Central memory CD4-positive, alpha-beta T cell (primary cell): Measurements from ENCODE around the gene CD47.

Source experiments
- DNase-seq: peaks from one replicate; pipeline ENCODE4 v3.0.0; 2022
- total RNA-seq, 3 experiments: gene quantifications; one replicate each; lab custom pipeline; 2026; lab: John Stamatoyannopoulos, UW

The CD47 gene
- 195 to 431 (median 418) reads per million in 3 experiments for total RNA-seq

DNA sequence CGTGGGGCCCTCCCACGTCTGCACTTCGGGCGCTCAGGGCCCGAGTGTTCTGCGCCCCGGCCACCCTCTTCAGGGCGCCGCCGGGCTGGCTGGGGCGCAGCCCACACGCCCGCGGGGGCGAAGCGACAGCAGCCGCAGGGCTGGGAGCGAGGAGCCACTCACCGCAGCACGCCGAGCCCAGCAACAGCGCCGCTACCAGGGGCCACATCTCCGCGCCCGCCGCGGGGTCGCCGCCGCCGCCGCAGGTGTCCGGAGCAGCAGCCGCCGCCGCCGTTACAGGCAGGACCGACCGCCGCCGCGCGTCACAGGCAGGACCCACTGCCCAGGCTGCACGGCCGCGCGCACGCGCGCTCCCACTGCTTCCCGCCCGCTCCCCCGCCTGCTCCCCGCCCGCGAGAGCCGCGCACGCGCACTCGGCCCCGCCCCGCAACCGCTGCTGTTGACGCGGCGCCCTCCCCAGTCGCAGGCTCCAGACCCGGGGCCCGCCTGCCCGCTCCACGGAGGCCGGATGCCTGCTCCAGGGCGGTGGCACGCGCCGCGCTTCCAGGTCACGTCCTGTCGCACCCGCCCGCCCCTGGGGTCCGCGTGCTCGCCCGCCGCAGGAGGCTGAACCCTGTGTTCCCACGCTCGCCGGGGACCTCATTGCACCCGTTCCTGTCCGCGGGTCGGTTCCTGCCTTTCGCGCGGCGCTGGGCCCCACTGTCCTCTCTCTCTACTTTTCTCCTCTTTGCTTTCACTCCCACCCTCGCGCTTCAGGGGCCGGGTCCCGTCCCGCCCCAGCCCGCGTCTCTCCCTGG lies at the start of gene CD47:
CD47 (minus strand) TSS at position 331 of the 797 bp plus-strand sequence; CDS start at position 208, 123 bp downstream.
- peak; percentile 98 for DNase-seq

DNA sequence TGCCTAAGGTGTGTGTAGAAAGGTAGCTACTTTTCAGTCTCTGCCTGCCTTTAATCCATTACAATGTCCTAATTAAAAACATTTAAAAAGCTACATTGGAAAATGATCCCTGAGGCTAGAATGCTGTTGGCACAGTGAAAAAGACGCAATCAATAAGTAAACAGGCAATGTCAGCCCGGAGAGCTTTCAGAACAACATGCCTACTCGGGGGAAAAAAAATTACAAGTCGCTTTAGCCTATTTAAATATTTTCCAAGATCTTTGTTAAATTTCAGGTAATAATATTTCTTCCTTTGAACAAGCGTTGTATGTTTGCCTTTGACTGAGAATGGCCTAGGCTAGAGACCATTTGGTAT lies 46.6 kb upstream of the CD47 start:
- DNase-seq = no peak

DNA sequence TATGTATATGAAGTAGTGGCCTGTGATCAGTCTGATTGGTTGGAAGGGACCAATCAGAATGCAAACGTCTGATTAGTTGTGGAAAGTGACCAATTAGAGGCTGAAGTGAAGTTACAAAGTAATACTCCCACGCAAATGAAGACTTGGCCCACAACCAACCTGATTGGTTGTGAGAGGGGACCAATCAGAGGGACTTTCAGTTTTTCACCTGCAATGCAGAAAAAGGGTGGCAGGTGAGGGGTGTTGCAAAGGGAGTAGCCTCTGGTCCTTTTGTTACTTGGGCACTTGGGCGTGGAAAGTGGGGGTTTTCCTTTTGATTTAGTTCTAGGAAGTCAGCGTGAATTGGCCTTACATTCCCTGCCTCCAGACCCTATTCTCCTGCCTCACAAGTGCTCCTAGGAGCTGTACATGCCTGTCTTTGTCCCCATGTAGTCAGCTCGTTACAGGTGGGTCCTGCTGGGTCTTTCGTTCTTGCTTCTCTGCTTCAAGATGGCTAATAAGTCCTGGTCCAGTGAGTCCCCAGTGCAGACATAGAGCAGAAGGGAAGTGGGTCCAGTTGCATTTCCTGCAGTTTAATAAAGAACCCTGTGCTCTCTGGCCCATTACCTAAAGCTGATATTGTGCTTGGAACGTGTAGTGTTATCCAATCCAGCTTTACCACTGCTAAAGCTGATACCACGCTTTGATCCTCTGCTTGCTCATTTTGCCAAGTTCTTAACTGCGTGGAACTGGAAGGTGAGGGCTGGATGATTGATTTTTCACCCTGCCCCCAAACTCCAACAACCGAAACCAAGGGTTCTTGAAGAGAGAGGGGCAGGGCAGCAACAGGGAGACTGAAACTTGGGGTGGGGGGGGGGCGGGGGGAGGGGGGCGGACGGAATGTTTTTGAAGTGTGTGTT lies 46.0 kb upstream of the CD47 start:
- no peak for DNase-seq

DNA sequence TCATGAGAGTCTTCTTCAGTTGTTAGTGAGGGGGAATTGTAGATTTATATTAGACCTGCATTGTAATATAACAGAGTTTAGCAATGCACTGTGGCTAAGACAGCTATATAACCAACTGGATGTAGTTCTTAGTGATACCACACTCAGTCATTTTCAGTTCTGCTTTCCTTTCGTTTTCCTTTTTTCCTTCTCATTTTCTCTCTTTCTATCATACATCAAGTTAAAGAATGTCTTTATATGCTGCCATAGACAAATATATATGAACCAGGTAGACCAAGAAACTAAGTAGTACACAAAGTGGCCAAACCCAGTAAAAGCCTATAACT lies 43.7 kb upstream of the CD47 start:
- DNase-seq = no peak

- DNase-seq = no peak
Measured at GRCh38 chr3:108133858-108134554, 43.2 kb upstream of the CD47 start.

DNA sequence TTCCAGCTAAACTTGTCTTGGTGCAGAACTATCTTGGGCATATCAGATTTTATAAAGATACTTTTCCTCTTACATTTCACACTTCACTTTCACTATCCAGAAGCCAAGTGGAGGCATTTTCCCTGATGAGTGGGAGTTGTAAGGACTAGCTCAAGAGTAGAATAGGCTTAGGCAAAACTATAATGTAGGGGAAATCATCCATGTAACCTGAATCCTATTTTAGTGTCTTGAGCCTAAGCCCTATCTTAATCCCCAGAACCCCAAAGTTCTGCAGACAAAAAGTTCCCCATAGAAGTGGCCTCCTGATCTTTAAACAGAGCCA lies 42.2 kb upstream of the CD47 start:
- DNase-seq = no peak

DNA sequence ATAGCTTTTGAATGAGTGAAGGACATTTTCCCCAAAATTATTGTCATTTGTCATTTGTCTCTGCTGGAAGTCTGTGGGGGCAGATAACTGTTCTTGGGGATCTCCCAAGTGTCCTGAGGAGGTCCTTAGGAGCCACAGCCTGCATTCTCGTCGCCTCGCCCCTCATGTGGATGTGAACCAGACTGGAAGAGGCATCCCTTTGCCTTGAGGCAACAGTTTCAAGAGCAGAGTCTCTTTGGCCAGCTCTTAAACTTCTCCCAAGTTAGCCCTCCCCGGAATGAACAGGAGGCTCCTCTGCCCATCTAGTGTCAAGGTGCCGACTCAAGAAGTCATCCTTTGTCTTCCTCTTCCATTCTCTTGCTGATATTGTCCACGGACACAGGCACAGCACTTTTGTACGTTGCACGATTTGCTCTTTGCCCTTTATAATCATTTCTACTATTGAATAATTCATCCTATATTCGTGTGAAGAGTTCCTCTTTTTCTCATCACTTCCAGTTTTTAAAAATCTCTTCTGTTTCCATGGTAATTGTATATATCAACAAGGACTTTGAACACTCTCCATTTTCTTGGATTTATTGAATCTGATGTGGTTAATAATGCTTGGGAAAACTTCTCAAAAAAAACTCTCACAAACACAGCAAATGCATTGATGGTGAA lies 40.8 kb upstream of the CD47 start:
- no peak for DNase-seq

DNA sequence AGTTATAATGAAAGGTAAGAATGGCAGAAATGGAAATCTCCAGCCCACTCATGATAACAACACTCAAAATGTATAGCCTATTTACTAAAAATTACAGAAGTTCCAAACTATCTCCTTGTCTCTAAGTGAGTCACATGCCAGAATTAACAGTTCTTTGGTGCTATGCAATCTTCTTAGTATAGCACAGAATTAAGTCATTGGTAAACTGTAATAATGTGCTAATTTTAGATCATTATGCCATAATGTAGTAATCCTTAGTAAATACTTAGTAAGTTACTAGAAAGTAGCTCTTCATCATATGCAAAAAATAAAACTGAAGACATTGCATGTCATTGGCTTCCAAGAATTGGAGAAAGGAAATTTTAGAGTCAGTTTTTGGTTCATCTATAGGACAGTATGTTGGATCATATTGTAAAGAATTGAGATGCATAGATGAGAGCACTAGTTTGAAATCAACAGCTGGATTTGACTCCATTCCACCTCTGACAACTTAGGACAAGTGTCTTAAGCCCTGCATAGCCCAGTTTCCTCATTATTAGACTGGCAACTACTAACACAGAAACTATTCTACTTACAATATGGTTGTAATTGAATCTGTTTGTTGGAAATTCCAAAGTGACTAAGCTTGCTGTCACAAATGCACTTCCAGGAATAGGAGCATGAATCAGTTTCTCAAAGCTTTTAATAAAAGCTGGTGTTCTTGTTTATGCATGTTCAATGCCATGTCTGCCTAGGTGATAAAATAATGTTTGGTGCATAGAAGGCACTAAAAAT lies 40.1 kb upstream of the CD47 start:
- DNase-seq = no peak

GRCh38 chr3:108130236-108130635 lies 39.4 kb upstream of the CD47 start:
- no peak for DNase-seq

- peak; percentile 79 for DNase-seq
Measured at GRCh38 chr3:108127301-108127988, 36.6 kb upstream of the CD47 start.

- no peak for DNase-seq
Measured at GRCh38 chr3:108126348-108126747, 35.5 kb upstream of the CD47 start.

GRCh38 chr3:108125550-108126071 lies 34.8 kb upstream of the CD47 start:
- peak; percentile 80 for DNase-seq

DNA sequence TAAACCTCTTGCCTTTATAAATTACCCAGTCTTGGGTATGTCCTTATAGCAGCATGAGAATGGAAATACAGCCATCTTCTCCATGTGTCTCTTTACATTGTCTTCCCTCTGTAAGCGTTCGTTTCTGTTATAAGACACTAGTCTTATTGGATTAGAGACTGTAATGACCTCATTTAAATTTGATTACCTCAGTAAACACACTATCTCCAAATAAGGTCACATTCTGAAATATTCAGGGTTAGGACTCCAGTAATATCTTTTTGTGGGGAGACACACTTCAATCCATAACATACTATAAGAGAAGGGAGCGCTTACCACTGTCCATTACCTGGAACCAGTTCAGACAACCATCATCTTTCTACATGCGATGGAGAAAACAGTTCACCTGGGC lies 34.3 kb upstream of the CD47 start:
- DNase-seq = no peak

DNA sequence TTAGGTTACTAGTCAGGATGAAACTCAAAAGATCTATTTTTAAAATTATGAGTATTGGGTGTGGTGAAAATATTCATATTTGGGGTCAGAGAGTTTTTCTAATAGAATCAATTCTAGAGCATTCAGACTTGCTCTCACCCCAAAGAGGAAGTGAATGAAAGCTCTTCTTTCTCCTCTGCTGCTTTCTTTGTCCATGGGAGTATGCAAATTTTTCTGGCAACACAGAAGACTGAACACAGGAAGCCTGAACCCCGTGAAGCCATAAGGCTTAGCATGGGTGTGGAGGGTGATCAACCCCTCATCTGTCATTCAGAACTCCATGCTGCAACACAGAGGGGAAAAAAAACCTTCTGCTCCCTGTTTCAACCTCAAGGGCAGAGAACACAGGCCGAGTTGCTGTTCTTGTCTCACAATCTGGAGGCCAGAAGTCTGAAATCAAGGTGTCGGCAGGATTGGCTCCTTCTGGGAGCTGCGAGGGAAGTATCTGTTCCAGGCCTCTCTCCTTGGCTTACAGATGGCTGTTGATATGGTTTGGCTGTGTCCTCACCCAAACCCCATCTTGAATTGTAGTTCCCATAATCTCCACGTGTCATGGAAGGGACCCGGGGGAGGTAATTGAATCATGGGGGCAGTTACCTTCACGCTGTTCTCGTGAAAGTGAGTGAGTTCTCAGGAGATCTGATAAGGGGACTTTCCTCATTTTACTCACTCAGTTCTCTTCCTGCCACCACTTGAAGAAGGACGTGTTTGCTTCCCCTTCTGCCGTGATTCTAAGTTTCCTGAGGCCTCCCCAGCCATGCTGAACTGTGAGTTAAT lies 33.7 kb upstream of the CD47 start:
- peak; percentile 79 for DNase-seq

DNA sequence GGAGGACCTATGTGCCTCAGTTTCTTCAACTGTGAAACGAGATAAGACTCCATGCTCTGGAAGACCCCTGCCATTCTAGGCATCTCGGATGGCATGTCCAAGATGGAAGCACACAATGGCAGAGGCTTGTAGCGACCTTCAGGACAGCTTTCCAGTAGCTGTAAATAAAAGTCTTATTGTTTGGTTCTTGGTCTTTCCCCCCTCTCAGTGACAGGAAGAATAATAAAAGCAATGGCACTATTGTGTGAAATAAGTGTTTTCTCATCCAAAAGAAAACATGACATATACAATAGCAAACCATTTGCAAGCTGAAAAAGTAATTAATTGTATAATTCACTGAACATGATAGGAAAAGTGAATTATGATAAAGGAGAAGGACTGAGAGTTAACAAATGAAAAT lies 32.5 kb upstream of the CD47 start:
- no peak for DNase-seq

DNA sequence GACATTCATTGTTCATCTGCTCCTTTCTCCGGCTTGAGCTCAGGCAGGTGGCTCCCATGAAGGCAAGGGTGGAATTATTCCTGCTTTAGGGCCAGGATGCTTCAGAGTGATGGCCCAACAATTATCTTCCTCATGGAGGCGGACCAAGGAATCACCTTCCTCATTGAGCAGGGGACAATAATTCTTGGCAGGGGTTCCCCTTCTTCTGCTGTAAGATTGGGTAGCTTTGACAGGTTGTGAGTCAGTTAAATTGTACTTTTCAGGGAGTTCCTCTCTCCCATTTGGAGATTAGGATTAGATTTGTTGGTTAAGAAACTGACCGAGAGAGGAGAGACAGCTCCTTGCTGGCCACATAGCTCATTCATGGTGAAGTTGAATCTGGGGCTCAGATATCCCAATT lies 31.4 kb upstream of the CD47 start:
- DNase-seq = no peak

DNA sequence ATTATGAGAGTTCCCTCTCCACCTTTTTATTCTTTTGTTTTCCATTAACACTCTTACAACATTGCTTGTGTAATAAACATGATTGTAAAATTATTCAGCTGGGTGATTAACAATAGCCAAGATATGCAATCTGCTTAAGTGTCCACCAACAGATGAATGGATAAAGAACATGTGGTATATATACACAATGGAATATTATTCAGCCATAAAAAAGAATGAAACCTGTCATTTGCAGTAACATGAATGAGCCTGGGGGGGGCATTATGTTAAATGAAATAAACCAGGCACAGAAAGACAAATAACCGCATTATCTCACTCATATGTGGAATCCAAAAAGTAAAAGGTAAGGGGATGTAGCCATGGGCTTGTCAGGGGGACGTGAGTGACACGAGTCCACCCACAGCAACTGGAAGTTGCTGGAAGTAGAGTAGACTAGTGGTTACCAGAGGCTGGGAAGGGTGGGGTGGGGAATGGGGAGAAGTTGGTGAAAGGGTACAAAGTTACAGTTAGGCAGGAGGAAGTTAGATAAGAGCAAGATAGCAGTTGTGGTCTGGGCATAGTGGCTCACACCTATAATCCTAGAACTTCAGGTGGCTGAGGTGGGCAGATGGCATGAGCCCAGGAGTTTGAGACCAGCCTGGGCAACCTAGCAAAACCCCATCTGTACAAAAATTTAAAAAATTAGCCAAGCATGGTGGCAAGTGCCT lies 28.7 kb upstream of the CD47 start:
- no peak for DNase-seq

GRCh38 chr3:108118038-108118768 lies 27.4 kb upstream of the CD47 start:
- DNase-seq = no peak

- DNase-seq = no peak
Measured at GRCh38 chr3:108117241-108117775, 26.5 kb upstream of the CD47 start.
